ENCODE results near the gene OSBP2.

Gene OSBP2

DNA sequence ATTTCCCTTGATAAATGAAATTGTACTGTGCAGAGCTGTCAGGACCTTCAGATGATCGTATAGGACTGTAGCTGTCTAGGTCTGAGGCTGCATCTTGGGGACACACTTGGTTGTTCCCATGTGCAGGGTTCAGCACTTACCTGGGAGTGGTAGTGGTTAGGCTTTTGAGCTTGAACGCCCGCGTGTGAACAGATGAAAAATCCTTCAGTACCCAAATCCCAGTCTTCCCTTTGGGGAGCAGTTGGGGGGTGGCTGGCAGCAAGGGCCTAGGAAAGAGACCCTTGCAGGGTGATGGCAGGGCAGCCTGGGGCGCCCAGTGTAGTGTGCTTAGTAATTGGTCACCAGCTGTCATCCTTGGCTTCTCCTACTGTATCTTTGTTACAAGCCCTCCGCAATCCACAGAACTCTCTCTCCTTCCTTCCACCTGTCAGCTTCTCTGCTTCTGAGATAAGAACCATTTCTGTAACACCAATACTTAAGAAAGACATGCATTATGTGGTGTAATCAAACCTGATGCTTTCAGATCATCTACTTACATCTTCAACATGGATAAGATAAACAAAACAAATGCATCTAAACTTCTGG lies 209.3 kb downstream of the OSBP2 start:
- DNase-seq (ENCODE audit: low read depth in 2 of 2): no peak

DNA sequence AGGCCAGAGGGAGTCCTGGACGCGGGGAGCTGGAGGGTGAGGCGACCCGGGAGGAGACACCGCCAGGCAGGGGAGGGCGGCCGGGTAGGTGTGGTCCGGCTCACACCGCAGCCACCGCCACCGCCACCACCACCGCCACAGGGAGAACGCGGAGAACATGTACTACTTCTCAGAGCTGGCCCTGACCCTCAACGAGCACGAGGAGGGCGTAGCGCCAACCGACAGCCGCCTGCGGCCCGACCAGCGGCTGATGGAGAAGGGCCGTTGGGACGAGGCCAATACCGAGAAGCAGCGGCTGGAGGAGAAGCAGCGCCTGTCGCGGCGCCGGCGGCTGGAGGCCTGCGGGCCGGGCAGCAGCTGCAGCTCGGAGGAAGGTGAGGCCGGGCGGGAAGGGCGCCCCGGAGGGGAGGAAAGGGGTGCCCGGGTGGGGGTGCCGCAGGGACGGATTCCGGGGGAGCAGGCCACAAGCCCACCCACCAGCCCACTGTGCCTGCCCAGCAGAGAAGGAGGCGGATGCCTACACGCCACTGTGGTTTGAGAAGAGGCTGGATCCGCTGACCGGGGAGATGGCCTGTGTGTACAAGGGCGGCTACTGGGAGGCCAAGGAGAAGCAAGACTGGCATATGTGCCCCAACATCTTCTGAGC lies 211.1 kb downstream of the OSBP2 start:
- DNase-seq (ENCODE audit: low read depth in 2 of 2): no peak

DNA sequence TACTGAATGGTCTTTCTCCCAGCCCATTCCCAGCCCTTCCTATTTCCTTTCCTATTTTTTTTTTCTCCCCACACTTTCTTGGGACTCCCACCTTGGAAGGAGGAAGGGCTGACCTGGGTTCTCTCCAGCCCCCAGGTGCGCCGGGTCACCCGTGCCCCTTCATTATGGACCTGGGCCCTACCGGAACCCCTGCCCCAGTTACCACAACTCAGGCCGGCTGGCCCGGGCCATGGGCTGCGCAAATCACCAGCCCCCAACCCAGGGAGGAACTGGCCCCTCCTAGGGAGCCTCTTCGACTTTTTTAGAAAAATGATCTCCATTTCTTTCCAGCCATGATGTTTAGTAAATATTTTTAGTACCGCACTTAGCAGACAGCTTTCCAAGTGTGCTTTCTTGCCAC lies 211.7 kb downstream of the OSBP2 start:
- no peak for DNase-seq (ENCODE audit: low read depth in 2 of 2)

DNA sequence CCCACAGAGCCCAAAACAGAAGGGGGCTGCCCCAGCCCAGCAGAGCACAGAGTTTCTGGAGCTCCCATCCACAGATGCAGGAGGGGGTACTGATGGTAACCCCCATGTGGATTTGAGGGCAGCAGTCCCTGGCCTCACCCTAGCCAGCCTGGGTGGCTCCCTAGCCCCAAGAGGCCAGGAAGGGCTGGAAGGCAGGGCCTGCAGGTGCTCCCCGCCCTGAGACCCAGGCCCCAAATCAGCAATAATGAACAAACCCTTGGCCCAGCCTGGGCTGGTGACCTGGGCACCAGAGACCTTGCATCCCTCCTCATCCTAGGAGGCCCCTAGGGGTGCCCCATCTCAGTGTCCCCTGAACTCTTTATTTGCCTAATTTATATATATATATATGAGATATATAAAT lies 212.3 kb downstream of the OSBP2 start:
- no peak for DNase-seq (ENCODE audit: low read depth in 2 of 2)

DNA sequence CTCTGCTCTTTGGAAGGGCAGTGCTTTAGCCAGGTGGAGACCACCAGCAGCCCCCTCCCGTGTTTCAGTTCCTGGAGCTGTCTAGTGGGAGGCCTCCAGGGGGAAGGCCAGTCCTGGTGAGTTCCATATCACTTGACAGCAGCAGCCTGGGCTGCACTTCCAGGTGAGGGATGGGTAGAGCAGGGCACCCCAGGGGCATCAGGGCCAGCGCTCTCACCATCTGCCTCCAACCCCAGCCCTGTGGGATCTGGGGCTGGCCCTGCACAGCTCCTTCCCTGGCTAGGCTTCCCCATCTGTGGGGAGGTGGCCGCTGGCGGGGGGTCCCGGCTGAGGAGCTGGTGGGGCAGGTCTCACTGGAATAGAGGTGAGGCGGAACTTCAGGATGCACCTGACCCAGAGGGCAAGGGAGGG lies 213.4 kb downstream of the OSBP2 start:
- DNase-seq (ENCODE audit: low read depth in 2 of 2): no peak

DNA sequence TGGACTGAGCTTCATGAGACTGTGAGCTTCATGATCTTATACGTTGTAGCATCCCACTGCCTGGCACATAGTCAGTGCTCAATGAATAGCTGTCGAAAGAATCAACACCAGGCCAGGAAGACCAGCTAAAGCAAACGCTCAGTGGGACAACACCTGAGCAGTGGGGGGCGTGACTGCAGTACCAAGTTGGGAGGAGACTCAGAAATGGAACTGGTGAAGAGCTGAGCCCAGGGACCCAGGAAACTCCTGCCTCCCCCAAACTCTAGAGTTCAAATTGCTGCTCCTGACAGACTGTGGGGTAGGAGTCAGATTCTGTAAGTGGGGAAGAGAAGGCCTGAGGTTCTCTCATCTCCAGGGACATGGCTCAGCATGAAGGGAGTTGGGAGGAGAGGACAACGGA lies 214.6 kb downstream of the OSBP2 start:
- no peak for DNase-seq (ENCODE audit: low read depth in 2 of 2)

DNA sequence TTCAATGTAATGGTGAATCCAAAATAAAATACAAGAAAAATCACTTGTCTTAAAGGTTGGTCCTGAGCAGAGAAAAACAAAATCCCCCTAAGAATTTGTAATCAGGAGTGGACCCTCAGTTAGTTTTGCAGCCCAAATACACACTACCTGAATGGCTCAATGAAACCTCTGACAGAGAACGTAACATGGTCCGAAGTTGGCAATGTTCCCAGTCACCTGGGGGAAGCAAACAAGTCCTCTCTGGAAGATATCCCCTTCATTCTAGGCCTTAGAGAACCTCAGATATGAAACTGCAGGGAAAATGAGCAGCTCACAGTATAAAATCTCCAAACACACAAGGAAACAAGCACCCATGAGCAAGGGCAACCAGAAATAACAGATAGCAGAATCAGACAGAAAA lies 215.7 kb downstream of the OSBP2 start:
- no peak for DNase-seq (ENCODE audit: low read depth in 2 of 2)

DNA sequence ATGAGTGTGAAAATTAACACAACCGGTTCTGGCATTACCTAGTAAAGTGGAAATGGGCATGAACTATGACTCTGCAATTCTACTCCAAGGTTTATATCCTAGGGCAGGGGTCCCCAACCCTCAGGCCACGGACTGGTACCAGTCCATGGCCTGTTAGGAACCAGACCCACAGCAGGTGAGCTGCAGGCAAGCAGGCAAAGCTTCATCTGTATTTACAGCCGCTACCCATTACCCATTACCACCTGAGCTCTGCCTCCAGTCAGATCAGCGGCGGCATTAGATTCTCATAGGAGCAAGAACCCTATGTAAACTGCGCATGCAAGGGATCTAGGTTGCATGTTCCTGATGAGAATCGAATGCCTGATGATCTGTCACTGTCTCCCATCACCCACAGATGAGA lies 224.1 kb downstream of the OSBP2 start:
- no peak for DNase-seq (ENCODE audit: low read depth in 2 of 2)

DNA sequence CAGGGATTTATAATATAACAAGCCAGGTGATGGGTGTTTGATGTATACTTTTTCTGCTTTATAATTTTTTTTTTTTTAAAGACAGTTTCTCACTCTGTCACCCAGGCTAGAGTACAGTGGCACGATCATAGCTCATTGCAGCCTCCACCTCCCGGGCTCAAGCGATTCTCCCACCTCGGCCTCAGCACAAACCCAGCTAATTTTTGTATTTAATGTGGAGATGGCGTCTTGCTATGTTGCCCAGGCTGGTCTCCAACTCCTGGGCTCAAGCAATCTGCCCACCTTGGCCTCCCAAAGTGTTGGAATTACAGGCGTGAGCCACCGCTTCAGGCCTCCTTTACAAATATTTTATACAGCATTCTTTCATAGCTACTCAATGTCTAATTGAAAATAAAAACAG lies 225.3 kb downstream of the OSBP2 start:
- no peak for DNase-seq (ENCODE audit: low read depth in 2 of 2)

DNA sequence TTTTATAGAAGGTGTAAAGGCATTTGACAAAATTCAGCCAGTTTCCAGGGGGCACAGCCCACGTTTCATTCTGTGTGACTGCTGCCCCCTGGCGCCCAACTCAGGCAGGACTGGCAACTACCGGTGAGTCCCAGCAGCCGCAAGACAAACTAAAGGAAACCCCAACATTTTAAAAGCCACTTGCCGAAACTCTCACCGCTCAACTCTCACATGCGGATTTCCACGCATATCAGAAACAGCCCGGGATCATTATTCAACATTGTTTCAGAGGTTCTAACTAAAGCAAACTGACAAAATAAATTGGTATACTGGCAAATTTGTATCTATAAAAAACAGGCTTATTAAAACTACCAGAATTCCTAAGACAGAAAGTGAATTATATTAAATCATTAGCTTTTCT lies 225.7 kb downstream of the OSBP2 start:
- peak; percentile 67 to 86 for DNase-seq (ENCODE audit: low read depth in 2 of 2)

DNA sequence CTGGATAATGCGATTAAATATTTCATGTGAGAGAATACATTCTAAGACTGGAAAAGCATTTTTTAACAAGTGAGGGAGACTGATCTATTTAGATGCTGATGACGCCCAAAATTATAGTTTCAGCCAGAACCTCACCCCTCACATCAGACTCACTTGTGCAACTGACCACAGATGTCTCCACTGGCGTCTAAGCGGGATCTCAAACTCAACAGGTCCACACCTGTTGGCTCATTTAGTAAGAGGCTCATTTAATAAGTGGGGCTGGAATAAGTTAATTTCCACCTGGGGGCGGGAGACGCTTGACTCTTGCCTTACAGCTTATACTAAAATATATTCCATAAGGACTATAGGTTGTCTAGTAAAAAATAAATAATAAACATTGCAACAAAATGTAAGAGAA lies 226.4 kb downstream of the OSBP2 start:
- DNase-seq (ENCODE audit: low read depth in 2 of 2): no peak

DNA sequence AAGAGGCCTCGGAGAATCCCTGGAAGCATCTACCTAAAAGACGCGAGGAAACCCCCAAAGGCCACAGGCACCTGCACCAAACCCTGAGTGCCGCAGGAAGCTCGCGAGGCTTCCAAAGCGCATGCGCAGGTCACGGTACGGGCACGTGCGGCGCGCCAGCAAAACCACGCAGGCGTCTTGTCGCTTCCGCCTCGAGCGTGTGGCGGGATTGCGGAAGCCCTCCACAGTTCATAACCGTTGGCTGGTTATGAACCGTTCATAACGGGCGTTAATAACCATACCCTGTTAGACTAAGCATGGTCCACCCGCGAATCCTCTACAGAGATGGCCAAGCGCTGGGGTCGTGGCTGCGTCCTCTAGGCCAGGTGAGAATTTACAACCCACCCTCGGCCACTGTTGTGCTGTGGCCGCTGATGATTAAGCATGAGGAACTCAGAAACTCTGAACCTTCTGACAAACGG lies 227.5 kb downstream of the OSBP2 start:
- peak; percentile 49 to 67 for DNase-seq (ENCODE audit: low read depth in 2 of 2)

DNA sequence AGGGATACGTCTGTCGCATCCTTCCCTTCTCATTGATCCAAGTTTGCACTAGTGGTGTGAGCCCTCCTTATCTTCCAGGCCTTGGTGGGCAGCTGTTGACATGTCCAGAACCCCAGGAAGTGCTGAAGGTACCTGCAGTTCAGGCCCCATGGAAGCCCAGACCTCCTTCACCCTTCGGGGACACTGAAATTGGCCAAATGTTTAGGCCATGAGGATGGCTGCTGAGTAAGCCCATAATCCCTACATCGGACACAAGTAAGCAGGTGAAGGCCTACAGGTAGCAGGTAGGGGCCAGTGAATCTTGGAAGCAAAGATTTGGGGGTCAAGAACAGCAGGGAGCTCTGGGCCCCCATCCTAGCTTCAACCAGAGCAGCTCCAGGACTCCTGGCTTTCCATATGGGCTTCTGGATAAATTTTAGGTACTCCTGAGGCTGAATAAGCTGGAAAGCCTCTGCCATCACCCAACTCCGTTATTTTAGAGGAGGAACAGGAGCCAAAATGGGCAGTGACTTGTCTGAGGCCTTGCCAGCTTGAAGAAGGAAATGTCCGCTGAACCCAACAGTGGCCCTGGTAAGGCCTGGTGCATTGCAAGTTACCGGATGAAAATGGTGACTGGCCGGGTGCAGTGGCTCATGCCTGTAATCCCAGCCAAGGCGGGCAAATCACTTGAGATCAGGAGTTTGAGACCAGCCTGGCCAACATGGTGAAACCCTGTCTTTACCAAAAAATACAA lies 228.7 kb downstream of the OSBP2 start:
- no peak for DNase-seq (ENCODE audit: low read depth in 2 of 2)

DNA sequence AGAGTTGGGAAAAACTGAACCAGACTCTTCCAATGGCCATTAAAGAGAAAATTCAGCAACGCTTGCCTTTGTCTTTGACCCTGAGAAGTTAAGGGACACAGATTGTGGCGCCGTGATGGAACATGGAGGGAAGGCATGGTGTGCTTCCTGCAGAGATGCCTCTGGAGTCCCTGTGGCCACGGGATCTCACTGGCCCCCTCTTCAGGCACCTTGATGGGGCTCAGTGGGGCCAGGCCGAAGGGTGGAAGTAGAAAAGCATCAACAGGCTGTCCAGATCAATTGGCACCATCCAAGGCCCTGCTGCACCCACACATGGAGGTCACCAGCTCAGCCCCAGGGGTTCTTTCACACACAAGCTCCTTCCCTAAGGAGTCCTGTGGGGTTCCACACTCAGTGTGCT lies 231.0 kb downstream of the OSBP2 start:
- no peak for DNase-seq (ENCODE audit: low read depth in 2 of 2)

DNA sequence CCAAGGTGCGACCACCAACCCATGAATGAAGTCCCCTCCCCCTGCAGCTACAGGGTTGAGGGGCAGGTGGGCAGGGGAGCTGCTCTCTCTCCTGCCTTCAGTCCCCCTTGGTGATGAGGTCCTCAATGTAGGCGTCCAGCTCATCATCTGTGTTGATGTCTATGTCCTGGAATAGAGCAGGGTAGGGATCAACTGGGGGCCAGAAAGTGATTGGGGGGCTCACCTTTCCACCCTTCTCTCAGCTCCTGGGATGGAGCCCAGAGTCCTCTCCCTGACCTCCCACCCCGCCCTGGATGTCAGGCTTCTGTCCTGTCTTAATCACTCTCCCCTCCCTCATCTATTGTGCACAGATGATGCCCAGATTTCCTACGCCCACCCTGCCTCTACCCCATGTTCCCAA lies 232.0 kb downstream of the OSBP2 start:
- no peak for DNase-seq (ENCODE audit: low read depth in 2 of 2)

DNA sequence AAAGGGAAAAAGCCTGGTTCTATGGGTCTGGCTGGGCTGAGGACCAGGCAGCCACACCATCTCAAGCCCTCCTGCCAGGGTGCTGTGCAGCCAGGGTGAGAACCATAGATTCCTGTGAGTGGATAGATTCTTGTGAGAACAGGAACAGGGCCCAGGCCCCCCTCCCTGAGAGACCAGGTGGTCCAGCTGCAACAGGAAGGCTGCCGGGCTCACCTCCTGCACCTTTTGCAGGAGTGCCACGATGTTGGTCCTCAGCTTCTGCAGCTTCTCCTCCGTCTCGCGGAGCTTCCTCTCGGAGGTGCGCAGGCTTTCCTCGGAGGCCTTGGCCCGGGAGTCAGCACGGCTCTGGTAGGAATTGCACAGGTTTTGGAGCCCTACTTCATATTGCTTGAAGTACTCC lies 233.1 kb downstream of the OSBP2 start:
- DNase-seq (ENCODE audit: low read depth in 2 of 2): no peak

DNA sequence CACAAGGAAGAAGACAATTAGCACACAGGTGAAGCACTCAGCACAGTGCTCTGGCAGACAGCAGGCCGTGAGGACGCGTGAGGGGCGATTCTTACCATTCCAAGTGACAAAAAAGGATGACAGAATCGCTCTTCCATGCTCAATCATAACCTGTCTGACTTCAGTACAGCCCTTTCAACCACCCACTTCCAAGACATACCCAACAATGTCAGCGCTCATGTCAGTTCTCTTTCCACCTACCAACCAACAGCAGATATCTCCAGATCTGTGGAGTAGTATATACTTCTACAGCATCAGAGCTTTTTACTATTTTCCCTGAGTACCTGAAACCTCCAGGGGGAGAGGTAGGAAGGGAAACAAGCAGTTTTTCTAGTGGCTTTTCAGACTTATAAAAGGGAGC lies 233.7 kb downstream of the OSBP2 start:
- DNase-seq (ENCODE audit: low read depth in 2 of 2): no peak

DNA sequence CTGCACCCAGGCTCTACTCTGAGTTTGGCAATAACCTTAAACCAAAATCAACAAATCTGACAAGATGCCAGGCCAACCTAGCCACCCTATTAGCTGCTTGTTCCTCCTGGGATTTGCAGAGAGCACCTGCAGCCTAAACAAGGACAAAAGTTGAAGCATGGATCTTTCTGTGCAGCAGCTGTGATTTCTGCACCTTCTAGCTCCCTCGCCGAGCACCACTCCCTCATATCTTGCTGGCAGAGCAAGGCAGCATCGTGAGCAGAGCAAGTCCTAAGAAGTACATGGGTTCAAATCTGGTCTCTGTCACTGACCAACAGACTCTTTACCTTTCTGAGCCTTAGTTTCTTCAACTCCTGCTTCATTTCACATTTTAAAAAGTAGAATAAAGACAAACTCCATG lies 235.6 kb downstream of the OSBP2 start:
- DNase-seq (ENCODE audit: low read depth in 2 of 2): no peak

DNA sequence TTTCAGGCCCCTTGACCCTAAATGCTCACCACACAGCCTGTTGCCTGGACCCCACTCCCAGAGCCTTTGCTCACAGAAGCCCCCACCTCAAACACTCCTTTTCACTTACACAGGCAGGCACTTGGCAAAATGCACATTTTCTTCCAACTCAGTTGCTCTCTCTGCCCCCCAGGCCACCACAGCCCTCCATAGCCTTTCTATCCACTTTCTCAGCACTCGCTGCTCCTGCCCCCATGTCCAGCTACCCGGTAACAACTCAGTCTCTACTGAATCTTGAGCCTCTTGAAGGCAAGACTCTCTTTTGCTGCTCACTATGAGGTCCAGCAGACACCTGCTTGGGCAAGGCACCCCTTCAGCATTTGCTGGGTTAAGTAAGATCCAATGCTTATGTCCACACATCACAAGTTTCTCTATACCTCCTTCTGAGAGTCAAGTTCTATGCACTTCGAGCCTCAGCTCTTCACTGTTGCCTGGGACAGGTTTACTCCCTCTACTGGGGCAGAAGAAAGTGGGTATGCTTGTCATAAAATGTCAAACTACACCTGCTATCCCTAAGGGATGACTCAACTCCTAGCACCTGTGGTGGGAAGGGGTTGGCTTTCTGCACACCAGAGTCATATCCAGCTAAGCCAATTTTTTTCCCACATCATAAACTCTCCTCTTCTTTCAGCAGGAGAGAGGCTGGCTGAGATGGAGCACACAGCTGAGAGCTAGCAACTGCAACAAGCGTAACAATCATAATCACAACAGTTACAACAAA lies 237.0 kb downstream of the OSBP2 start:
- DNase-seq (ENCODE audit: low read depth in 2 of 2): no peak

DNA sequence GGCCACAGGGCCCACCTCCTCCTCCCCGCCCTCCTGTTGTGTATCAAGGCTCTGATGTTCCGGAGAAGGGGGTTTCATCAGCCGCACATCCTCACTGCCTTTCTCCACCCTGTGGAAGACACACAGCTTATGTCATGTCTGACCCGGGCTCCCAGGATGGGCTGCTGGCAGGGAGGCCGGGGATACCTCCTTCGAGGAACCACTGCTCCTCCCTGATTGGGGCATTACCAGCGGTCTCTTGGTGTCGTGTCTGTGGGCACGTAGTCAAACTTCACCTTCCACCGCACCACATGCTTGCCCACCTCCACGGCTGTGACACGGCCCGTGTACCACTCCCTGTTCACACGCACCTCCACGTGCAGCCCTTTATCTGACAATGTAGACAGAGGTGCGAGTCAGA lies 238.0 kb downstream of the OSBP2 start:
- DNase-seq (ENCODE audit: low read depth in 2 of 2): no peak

DNA sequence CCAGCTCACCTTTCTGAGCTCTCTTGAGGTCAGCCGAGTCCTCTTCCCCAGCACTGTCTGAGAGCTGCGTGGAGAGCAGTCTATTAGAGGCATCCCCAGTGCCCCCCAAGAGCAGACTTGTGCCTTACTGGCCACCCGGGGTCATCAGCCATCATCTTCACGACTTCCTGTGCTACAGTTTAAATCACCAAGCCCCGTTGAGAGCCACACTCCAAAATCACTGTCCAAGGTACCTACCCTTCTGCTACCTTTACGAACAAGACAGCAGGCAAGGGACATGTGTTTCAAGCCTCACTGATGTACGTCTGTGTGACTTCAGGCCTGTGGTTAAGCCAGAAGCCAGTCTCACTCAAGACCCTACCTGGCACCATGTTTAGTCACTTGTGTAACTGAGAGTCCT lies 238.8 kb downstream of the OSBP2 start:
- DNase-seq (ENCODE audit: low read depth in 2 of 2): no peak

DNA sequence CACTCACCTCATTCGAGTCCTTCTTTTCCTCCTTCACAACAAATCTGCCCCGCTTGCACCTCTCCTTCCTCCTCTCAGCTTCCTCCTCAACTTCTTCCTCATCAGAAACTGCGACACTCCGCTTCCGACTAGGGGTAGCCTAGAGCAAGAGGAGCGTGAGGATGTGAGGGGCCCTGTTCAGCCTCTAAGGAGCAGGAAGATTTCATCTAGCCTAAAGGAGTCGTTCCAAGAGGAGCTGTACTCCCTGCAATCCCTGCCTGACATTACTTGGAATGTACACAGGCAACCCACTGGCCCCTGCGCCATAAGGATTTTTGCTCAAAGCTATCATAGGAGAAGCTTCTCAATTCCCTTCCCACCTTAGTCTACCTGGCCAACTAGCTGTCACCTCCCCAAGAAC lies 239.4 kb downstream of the OSBP2 start:
- DNase-seq (ENCODE audit: low read depth in 2 of 2): no peak

Measured in stimulated activated CD8-positive, alpha-beta memory T cell treated with anti-CD3 and anti-CD28 coated beads, Interleukin-7, amount 100 ng/mL, for 1 hour (primary cell).